Measurements from ENCODE around the gene RUFY2.
"Not testable (repeated sequence)": the region's sequence is repeated elsewhere in the genome, so short reads cannot be mapped to it uniquely, and the experiment has no call there.

Gene RUFY2

GRCh38 chr10:68329506-68329861 is 77.6 kb downstream of the RUFY2 start:
- no peak for DNase-seq (ENCODE audit: extremely low read depth in 1 of 2, low read depth in 1 of 2)

- no peak for DNase-seq (ENCODE audit: extremely low read depth in 1 of 2, low read depth in 1 of 2)
Measured at GRCh38 chr10:68327889-68328786, 78.9 kb downstream of the RUFY2 start.

- not testable (repeated sequence) for DNase-seq (ENCODE audit: extremely low read depth in 1 of 2, low read depth in 1 of 2)
Measured at GRCh38 chr10:68324396-68324795, 82.7 kb downstream of the RUFY2 start.

GRCh38 chr10:68318331-68319059 is 88.6 kb downstream of the RUFY2 start:
- DNase-seq (ENCODE audit: extremely low read depth in 1 of 2, low read depth in 1 of 2), result no peak

GRCh38 chr10:68315582-68315981 is 91.5 kb downstream of the RUFY2 start:
- DNase-seq (ENCODE audit: extremely low read depth in 1 of 2, low read depth in 1 of 2), result no peak

- DNase-seq (ENCODE audit: extremely low read depth in 1 of 2, low read depth in 1 of 2), result not testable (repeated sequence)
Measured at GRCh38 chr10:68314930-68315329, 92.1 kb downstream of the RUFY2 start.

GRCh38 chr10:68310531-68310930 is 96.5 kb downstream of the RUFY2 start:
- DNase-seq (ENCODE audit: extremely low read depth in 1 of 2, low read depth in 1 of 2), result no peak

- no peak for DNase-seq (ENCODE audit: extremely low read depth in 1 of 2, low read depth in 1 of 2)
Measured at GRCh38 chr10:68305854-68306253, 101.2 kb downstream of the RUFY2 start.

GRCh38 chr10:68303849-68304412 is 103.1 kb downstream of the RUFY2 start:
- no peak for DNase-seq (ENCODE audit: extremely low read depth in 1 of 2, low read depth in 1 of 2)

- DNase-seq (ENCODE audit: extremely low read depth in 1 of 2, low read depth in 1 of 2), result no peak
Measured at GRCh38 chr10:68302871-68303270, 104.2 kb downstream of the RUFY2 start.

- DNase-seq (ENCODE audit: extremely low read depth in 1 of 2, low read depth in 1 of 2), result no peak
Measured at GRCh38 chr10:68302503-68302823, 104.6 kb downstream of the RUFY2 start.

- DNase-seq (ENCODE audit: extremely low read depth in 1 of 2, low read depth in 1 of 2), result no peak
Measured at GRCh38 chr10:68301790-68302502, 105.1 kb downstream of the RUFY2 start.

- DNase-seq (ENCODE audit: extremely low read depth in 1 of 2, low read depth in 1 of 2), result no peak
Measured at GRCh38 chr10:68301301-68301700, 105.8 kb downstream of the RUFY2 start.

- DNase-seq (ENCODE audit: extremely low read depth in 1 of 2, low read depth in 1 of 2), result no peak
Measured at GRCh38 chr10:68296843-68297663, 110.0 kb downstream of the RUFY2 start.
